Left forelimb (tissue), 1 donor: ENCODE results near the gene SSNA1.

Source experiments
- DNase-seq: peaks from one replicate; pipeline ENCODE4 v3.0.0-alpha.2; 2018; ENCODE audit warnings: low spot score

SSNA1 gene

GRCh38 chr9:137152844-137153405 is 35.6 kb upstream of the SSNA1 start:
- DNase-seq = no peak

DNA sequence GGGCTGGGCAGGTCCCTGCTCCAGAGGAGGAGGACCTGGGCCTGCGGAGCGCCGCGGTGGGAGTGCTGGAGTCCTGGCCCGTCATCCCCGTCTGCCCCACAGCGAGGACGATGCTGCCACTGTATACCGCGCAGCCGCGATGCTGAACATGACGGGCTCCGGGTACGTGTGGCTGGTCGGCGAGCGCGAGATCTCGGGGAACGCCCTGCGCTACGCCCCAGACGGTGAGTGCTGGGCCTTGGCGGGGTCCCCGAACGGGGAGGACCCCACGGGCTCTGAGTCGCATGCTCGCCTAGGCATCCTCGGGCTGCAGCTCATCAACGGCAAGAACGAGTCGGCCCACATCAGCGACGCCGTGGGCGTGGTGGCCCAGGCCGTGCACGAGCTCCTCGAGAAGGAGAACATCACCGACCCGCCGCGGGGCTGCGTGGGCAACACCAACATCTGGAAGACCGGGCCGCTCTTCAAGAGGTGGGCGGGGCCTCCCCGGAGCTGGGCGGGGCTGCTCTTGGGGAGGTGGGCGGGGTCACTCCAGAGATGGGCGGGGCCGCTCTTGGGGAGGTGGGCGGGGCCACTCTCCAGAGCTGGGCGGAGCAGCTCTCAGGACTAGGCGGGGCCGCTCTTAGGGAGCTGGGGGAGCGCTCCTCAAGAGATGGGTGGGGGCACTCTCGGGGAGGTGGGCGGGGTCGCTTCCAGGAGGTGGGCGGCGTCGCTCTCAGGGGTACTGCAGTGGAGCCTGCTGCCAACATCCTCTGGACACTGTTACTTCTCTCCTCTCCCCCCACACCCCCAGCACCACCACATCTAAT is 31.7 kb upstream of the SSNA1 start:
- DNase-seq = no peak

GRCh38 chr9:137157618-137158415 is 30.7 kb upstream of the SSNA1 start:
- no peak for DNase-seq

DNA sequence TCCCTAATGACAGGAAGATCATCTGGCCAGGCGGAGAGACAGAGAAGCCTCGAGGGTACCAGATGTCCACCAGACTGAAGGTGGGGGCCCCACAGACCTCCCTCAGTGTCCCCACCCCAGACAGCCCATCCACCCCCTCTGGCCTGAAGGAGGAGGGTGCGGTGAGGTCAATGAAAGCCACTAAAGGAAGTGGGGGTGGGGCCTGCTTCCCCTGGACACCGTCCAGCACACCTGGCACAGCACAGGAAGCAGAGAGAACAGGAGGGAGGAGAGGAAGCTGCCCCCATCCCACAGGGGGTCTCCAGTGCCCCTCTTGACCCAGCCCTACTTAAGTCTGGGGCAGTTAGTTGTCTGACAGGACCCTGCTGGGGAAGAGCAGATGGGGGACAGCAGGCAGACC is 29.9 kb upstream of the SSNA1 start:
- DNase-seq = no peak

- DNase-seq = no peak
Measured at GRCh38 chr9:137159105-137160053, 29.1 kb upstream of the SSNA1 start.

DNA sequence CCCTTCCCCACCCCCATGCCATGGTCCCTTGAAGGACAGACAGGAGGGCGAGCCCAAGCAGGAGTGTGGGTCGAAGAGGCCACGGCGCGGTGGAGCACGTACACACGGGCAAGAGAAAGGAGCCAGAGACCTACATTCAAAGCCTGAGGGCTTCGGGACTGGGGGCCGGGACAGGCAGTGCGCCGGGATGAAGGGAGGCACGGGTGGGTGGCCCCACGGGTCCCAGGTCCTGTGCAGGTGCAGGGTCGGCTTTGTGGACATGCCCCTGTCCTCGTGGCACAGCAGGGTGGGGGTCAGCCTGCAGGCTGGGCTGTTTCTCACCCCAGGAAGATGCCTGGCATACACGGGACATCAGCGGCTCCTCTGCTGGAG is 28.4 kb upstream of the SSNA1 start:
- no peak for DNase-seq

DNA sequence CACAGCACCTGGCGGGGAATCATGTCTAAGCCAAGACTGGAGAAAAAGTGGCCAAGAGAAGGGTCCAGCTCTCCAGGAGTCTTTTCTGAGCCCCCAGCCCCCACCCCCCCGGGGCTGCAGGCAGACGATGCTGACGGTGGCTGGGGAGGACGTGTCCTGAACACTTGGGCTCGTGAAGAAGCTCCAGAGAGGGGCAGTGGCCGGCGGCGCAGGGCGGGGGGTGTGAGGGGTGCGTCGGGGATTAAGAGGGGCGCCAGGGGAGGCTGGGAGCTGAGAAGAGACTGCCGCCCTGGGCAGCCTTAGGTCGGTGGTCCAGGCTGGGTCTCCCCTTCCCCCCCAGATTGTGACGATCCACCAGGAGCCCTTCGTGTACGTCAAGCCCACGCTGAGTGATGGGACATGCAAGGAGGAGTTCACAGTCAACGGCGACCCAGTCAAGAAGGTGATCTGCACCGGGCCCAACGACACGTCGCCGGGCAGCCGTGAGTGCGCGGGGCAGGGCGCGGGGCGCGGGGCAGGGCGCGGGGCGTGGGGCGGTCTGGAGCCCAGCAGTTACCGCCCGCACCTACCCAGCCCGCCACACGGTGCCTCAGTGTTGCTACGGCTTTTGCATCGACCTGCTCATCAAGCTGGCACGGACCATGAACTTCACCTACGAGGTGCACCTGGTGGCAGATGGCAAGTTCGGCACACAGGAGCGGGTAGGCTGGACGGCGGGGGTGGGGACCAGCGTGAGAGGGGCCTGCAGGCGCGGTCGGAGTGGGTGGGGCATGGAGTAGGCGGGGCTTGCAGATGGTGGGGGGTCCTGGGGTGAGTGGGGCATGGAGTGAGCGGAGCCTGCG is 27.5 kb upstream of the SSNA1 start:
- DNase-seq = no peak

DNA sequence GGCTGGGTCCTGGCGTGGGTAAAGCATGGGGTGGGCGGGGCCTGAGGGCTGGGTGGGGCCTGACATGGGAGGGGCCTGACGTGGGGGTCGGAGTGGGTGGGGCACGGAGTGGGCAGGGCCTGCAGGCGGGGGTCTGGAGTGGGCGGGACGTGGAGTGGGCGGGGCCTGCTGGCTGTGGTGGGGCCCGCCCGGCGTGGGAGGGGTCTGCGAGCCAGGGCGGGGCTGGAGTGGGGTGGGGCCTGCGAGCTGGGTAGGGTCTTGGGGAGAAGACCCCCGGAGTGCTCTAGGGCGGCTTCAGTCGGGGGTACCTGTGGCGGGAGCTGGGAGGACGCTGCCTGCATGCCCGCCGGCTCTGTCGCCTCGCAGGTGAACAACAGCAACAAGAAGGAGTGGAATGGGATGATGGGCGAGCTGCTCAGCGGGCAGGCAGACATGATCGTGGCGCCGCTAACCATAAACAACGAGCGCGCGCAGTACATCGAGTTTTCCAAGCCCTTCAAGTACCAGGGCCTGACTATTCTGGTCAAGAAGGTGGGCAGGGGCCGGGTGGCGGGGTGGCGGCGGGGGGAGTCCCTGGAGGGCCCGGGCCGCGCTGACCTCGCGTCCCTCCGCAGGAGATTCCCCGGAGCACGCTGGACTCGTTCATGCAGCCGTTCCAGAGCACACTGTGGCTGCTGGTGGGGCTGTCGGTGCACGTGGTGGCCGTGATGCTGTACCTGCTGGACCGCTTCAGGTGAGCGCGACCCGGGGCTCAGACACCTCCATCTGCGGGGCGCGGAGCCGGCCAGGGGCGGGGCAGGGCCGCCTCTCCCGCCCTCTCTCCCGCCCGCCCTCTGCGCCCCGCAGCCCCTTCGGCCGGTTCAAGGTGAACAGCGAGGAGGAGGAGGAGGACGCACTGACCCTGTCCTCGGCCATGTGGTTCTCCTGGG is 26.7 kb upstream of the SSNA1 start:
- no peak for DNase-seq

- no peak for DNase-seq
Measured at GRCh38 chr9:137162505-137163364, 25.7 kb upstream of the SSNA1 start.

DNA sequence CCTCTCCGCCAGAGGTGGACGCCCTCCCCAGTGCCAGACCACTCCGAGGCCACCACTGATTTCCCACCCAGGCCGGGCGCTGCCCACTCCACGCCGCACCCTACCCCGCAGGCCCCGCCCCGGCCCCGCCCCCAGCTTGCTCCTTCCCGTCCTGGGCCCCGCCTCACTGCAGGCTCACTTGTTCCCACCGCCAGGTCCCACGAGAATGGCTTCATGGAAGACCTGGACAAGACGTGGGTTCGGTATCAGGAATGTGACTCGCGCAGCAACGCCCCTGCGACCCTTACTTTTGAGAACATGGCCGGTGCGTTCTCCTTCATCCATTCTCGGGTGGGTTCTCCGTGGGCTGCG is 25.1 kb upstream of the SSNA1 start:
- DNase-seq = no peak

DNA sequence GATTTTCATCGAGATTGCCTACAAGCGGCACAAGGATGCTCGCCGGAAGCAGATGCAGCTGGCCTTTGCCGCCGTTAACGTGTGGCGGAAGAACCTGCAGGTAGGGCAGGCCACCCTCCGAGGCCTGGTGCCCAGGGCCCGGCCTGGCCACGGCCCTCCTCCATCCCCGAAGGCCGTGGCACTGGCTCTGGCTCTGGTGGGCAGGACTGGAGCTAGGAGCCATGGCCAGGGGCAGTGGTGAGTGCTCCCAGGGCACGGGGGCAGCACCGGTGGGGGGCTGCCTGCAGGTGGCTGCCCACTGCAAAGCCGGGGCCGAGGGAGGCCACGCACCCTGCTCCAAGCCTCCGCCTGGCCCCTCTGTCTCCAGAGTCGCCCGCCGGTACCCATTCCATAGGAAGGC is 24.7 kb upstream of the SSNA1 start:
- no peak for DNase-seq

DNA sequence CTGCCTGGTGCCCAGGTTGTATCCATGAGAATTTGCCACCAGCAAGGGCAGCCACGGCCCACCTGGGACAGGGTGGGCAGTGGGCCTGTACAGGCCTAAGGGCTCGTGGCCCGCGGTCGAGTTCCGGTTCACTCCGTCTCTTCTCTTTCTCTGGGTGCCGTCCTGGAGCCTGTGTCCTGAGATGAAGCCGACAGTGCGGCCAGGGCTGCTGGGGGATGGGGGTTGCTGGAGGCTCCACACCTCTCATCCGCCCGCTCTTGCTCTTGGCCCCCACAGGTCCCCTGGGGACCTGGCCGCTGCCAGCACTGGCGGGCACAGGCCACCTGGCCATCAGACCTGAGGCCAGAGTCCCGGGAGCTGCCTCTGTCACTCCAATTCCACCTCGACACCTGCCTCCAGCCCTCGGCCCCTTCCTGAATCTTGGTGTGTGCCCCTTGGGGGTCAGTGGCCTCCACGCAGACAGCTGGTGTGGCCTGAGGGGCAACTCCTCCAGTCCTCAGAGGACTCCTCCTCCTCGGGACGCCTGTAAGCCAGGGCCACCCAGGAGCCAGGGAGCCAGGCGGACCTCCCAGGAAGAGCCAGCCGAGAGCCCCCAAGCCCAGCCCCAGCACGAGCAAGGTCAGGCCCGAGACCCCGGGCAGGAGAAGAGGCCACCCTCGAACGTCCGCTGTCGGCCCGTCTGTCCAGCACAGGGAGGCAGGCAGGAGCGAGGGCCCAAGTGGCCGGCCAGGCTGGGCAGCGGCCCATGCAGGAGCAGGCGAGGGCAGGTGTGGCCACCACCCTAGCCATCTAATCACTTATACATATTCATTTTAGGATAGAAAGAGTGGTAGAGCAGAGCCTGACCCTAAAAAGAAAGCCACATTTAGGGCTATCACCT is 23.9 kb upstream of the SSNA1 start:
- no peak for DNase-seq

GRCh38 chr9:137165250-137165836 is 23.1 kb upstream of the SSNA1 start:
- no peak for DNase-seq

GRCh38 chr9:137166380-137167229 is 21.9 kb upstream of the SSNA1 start:
- no peak for DNase-seq

DNA sequence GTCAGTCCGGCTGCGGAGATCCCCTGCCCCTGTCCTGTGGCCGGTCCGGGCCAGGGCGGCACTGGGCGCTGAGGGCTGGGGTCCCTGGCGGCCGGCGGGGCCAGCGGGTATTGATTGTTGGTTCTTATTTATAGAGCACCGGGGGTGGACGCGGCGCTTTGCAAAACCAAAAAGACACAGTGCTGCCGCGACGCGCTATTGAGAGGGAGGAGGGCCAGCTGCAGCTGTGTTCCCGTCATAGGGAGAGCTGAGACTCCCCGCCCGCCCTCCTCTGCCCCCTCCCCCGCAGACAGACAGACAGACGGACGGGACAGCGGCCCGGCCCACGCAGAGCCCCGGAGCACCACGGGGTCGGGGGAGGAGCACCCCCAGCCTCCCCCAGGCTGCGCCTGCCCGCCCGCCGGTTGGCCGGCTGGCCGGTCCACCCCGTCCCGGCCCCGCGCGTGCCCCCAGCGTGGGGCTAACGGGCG is 21.2 kb upstream of the SSNA1 start:
- no peak for DNase-seq

DNA sequence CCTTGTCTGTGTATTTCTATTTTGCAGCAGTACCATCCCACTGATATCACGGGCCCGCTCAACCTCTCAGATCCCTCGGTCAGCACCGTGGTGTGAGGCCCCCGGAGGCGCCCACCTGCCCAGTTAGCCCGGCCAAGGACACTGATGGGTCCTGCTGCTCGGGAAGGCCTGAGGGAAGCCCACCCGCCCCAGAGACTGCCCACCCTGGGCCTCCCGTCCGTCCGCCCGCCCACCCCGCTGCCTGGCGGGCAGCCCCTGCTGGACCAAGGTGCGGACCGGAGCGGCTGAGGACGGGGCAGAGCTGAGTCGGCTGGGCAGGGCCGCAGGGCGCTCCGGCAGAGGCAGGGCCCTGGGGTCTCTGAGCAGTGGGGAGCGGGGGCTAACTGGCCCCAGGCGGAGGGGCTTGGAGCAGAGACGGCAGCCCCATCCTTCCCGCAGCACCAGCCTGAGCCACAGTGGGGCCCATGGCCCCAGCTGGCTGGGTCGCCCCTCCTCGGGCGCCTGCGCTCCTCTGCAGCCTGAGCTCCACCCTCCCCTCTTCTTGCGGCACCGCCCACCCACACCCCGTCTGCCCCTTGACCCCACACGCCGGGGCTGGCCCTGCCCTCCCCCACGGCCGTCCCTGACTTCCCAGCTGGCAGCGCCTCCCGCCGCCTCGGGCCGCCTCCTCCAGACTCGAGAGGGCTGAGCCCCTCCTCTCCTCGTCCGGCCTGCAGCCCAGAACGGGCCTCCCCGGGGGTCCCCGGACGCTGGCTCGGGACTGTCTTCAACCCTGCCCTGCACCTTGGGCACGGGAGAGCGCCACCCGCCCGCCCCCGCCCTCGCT is 20.5 kb upstream of the SSNA1 start:
- no peak for DNase-seq
